H1 (cell line): ENCODE data around the gene RPS6KB2. TPM values are rescaled to one million over a fixed set of nuclear protein-coding genes. Genes with fewer than 3 reads are reported as not detected.

Source experiments
- CTCF ChIA-PET: fragments of 300-600 bp; sonication (Branson Sonifier 250); formaldehyde crosslinking; loops from one replicate; lab custom pipeline; 2021; ENCODE audit not compliant: partially characterized antibody; lab: Charles Lee
- POLR2A ChIA-PET: fragments of 300-600 bp; sonication (Branson Sonifier 250); formaldehyde crosslinking; loops from one replicate; lab custom pipeline; 2021; ENCODE audit warnings: inconsistent platforms; ENCODE audit not compliant: partially characterized antibody; lab: Charles Lee
- DNase-seq, 2 experiments: peaks; one replicate each; pipeline versions ENCODE4 v3.0.0 to v3.0.0-alpha.2; 2010 to 2022; ENCODE audit warnings: low spot score in 2 of 2, low read depth in 1 of 2, mixed read lengths in 1 of 2
- FAIRE-seq: peaks from 2 replicates; lab custom pipeline; 2011; peaks lifted over from hg19 to GRCh38; lab: Jason Lieb, UNC
- H2AFZ ChIP-seq: 2 replicates; pipeline ENCODE4 v1.8.1; 2012; ENCODE audit warnings: low read length, inconsistent platforms
- H2AK5ac ChIP-seq: 2 replicates; pipeline ENCODE4 v1.6.1; 2013; ENCODE audit warnings: low read depth, low read length
- H2BK120ac ChIP-seq: replicated peaks from 2 replicates; pipeline ENCODE3; 2013; ENCODE audit warnings: low read depth, low read length, inconsistent platforms
- H2BK12ac ChIP-seq: 2 replicates; pipeline ENCODE4 v1.6.1; 2013; ENCODE audit warnings: low read depth, low read length
- H2BK15ac ChIP-seq: 2 replicates; pipeline ENCODE4 v1.6.1; 2013; ENCODE audit warnings: low read length
- H2BK20ac ChIP-seq: 2 replicates; pipeline ENCODE4 v1.6.1; 2013; ENCODE audit warnings: low read length
- H2BK5ac ChIP-seq: 2 replicates; pipeline ENCODE4 v1.6.1; 2013; ENCODE audit warnings: low read depth, low read length
- H3K14ac ChIP-seq: 2 replicates; pipeline ENCODE4 v1.6.1; 2013; ENCODE audit warnings: inconsistent platforms; ENCODE audit not compliant: insufficient read length
- H3K18ac ChIP-seq: 2 replicates; pipeline ENCODE4 v1.6.1; 2013; ENCODE audit warnings: low read length; ENCODE audit errors: extremely low read depth
- H3K23ac ChIP-seq: 2 replicates; pipeline ENCODE4 v1.6.1; 2013; ENCODE audit warnings: inconsistent platforms; ENCODE audit not compliant: insufficient read length
- H3K23me2 ChIP-seq: 2 replicates; pipeline ENCODE4 v1.6.1; 2013; ENCODE audit warnings: low read depth, low read length
- H3K27ac ChIP-seq: 2 replicates; pipeline ENCODE4 v1.6.1; 2011; ENCODE audit warnings: low read depth, low read length, inconsistent platforms
- H3K27me3 ChIP-seq, 4 experiments: replicated peaks in 1 of 4; 1 replicate in 1 of 4; 2 replicates in 3 of 4; pipeline versions ENCODE4 v1.6.1 to v1.8.1; 2011 to 2013; ENCODE audit warnings: low read length in 3 of 4, mild to moderate bottlenecking in 3 of 4, inconsistent platforms in 2 of 4, mixed read lengths in 2 of 4, moderate library complexity in 1 of 4; ENCODE audit not compliant: control insufficient read depth in 3 of 4, insufficient read depth in 3 of 4; ENCODE audit errors: extremely low read depth in 1 of 4
- H3K36me3 ChIP-seq, 4 experiments: 2 replicates each; pipeline versions ENCODE4 v1.6.1 to v1.8.1; 2011 to 2013; ENCODE audit warnings: mild to moderate bottlenecking in 4 of 4, low read length in 3 of 4, moderate library complexity in 2 of 4, control low read depth in 1 of 4, inconsistent platforms in 1 of 4; ENCODE audit not compliant: insufficient read depth in 4 of 4, control insufficient read depth in 2 of 4
- H3K4ac ChIP-seq: replicated peaks from 2 replicates; pipeline ENCODE3; 2013; ENCODE audit warnings: low read length, low read depth, mixed read lengths, inconsistent platforms; ENCODE audit not compliant: insufficient read length
- H3K4me1 ChIP-seq, 4 experiments: replicated peaks in 1 of 4; 1 replicate in 1 of 4; 2 replicates in 3 of 4; pipeline versions ENCODE4 v1.6.1 to v1.8.1; 2011 to 2013; ENCODE audit warnings: low read length in 3 of 4, inconsistent platforms in 2 of 4, mixed read lengths in 1 of 4; ENCODE audit not compliant: insufficient read depth in 4 of 4, control insufficient read depth in 3 of 4
- H3K4me2 ChIP-seq, 2 experiments: 2 replicates each; pipeline versions ENCODE4 v1.6.1 to v1.8.1; 2011 to 2013; ENCODE audit warnings: low read depth in 2 of 2, low read length in 2 of 2, control low read depth in 1 of 2, inconsistent platforms in 1 of 2, mild to moderate bottlenecking in 1 of 2; ENCODE audit not compliant: insufficient read depth in 1 of 2
- H3K4me3 ChIP-seq, 4 experiments: fragments of 200-600, 300-600 bp in 1 of 4; sonication (generic), shearing (Covaris generic), sonication (Bioruptor Twin) in 1 of 4; 2 replicates each; pipeline versions ENCODE4 v1.5.1 to v1.8.1; 2011 to 2016; ENCODE audit warnings: low read length in 4 of 4, low read depth in 3 of 4, control low read depth in 2 of 4, inconsistent platforms in 2 of 4, mild to moderate bottlenecking in 2 of 4, mixed read lengths in 1 of 4, moderate library complexity in 1 of 4; ENCODE audit not compliant: insufficient read depth in 2 of 4; ENCODE audit errors: extremely low read depth in 1 of 4
- H3K56ac ChIP-seq: replicated peaks from 2 replicates; pipeline ENCODE3; 2013; ENCODE audit warnings: low read depth, mild to moderate bottlenecking, mixed read lengths, low read length, inconsistent platforms; ENCODE audit not compliant: insufficient read length
- H3K79me1 ChIP-seq: 2 replicates; pipeline ENCODE4 v1.6.1; 2013; ENCODE audit warnings: low read depth, low read length, control low read depth
- H3K79me2 ChIP-seq, 2 experiments: 2 replicates each; pipeline versions ENCODE4 v1.6.1 to v1.8.1; 2012 to 2013; ENCODE audit warnings: low read length in 2 of 2, mild to moderate bottlenecking in 2 of 2, inconsistent platforms in 1 of 2; ENCODE audit not compliant: insufficient read depth in 2 of 2, control insufficient read depth in 1 of 2
- H3K9ac ChIP-seq, 4 experiments: replicated peaks in 1 of 4; 1 replicate in 1 of 4; 2 replicates in 3 of 4; pipeline versions ENCODE4 v1.6.1 to v1.8.1; 2011 to 2013; ENCODE audit warnings: low read depth in 3 of 4, low read length in 3 of 4, control low read depth in 2 of 4, mild to moderate bottlenecking in 2 of 4, moderate library complexity in 2 of 4, inconsistent platforms in 1 of 4; ENCODE audit errors: extremely low read depth in 1 of 4
- H3K9me3 ChIP-seq, 2 experiments: 2 replicates each; pipeline versions ENCODE4 v1.6.1 to v1.8.1; 2012 to 2013; ENCODE audit warnings: mild to moderate bottlenecking in 2 of 2, moderate library complexity in 2 of 2, control low read depth in 1 of 2, inconsistent platforms in 1 of 2, low read depth in 1 of 2, low read length in 1 of 2, mixed read lengths in 1 of 2; ENCODE audit not compliant: insufficient read depth in 2 of 2
- H4K20me1 ChIP-seq, 2 experiments: replicated peaks in 1 of 2; 2 replicates each; pipeline versions ENCODE3 to v1.8.1; 2011 to 2013; ENCODE audit warnings: inconsistent platforms in 2 of 2, low read length in 2 of 2, mild to moderate bottlenecking in 1 of 2; ENCODE audit not compliant: insufficient read depth in 2 of 2, control insufficient read depth in 1 of 2
- H4K5ac ChIP-seq: 2 replicates; pipeline ENCODE4 v1.6.1; 2013; ENCODE audit warnings: low read length, low read depth, mixed read lengths, inconsistent platforms; ENCODE audit not compliant: insufficient read length
- H4K8ac ChIP-seq: 2 replicates; pipeline ENCODE4 v1.8.0; 2013; ENCODE audit warnings: mild to moderate bottlenecking, moderate library complexity, low read length, inconsistent platforms; ENCODE audit not compliant: insufficient read depth; ENCODE audit errors: extremely low read depth
- H4K91ac ChIP-seq: replicated peaks from 2 replicates; pipeline ENCODE3; 2013; ENCODE audit warnings: low read length, mixed read lengths, inconsistent platforms; ENCODE audit not compliant: insufficient read length
- CTCF ChIP-seq, 3 experiments: IDR thresholded peaks; 1 replicate in 2 of 3; 2 replicates in 1 of 3; pipeline versions ENCODE4 v1.5.1 to v1.6.1; 2011; ENCODE audit warnings: low read length in 3 of 3, mild to moderate bottlenecking in 3 of 3, inconsistent platforms in 2 of 3, low read depth in 1 of 3, moderate library complexity in 1 of 3; ENCODE audit not compliant: insufficient read depth in 1 of 3; ENCODE audit errors: control extremely low read depth in 1 of 3
- POLR2A ChIP-seq, 2 experiments: IDR thresholded peaks; 1 replicate in 1 of 2; 2 replicates in 1 of 2; pipeline ENCODE4 v1.6.1; 2011; ENCODE audit warnings: low read depth in 2 of 2, low read length in 2 of 2, mild to moderate bottlenecking in 2 of 2; ENCODE audit errors: control extremely low read depth in 1 of 2
- SIRT6 ChIP-seq: IDR thresholded peaks from one replicate; pipeline ENCODE4 v1.7.1; 2012; ENCODE audit warnings: low read length, inconsistent platforms
- TEAD4 ChIP-seq: IDR thresholded peaks from 2 replicates; pipeline ENCODE4 v1.6.1; 2012; ENCODE audit warnings: low read depth, low read length, inconsistent platforms, mixed read lengths
- USF2 ChIP-seq: IDR thresholded peaks from 2 replicates; pipeline ENCODE4 v1.6.1; 2011; ENCODE audit warnings: low read length, improper control_type of control experiment
- WGBS, 2 experiments: shearing (Covaris generic) in 1 of 2; methylation state at CpG; one replicate each; pipeline versions ENCODE4 v1.1.6 to v1.1.7; 2013 to 2015; ENCODE audit warnings: low lambda C conversion rate in 2 of 2, mixed read lengths in 2 of 2, inconsistent platforms in 1 of 2, low coverage in 1 of 2, missing lambda C conversion rate in 1 of 2; ENCODE audit not compliant: insufficient replicate concordance in 2 of 2, insufficient coverage in 1 of 2, insufficient read length in 1 of 2; ENCODE audit errors: extremely low coverage in 1 of 2, missing lambda C conversion rate in 1 of 2; 5-methylcytosine and 5-hydroxymethylcytosine counted together
- polyA plus RNA-seq, 7 experiments: library from polyadenylated mRNA; depleted of rRNA in 3 of 7; stranded (reverse) in 5 of 7; unstranded in 2 of 7; fragments of >200 nt in 5 of 7; fragments of 200-250 nt in 2 of 7; gene quantifications; 1 replicate in 5 of 7; 2 replicates in 1 of 7; 4 replicates in 1 of 7; pipeline versions ENCODE4 v1.2.1 to v1.2.3, GENCODE V29; 2011 to 2013; ENCODE audit warnings: missing spikeins in 2 of 7, mixed read lengths in 2 of 7
- total RNA-seq: library from RNA; stranded (reverse); fragmentation: NEBNext Ultra II Directional; extraction: Animal tissue kit (Norgen Biotek cat#: 25700); gene quantifications from 2 replicates; pipeline ENCODE4 v1.2.1, GENCODE V29; 2021
- TF ChIP-seq, protein P1 (sequence below): IDR thresholded peaks from 2 replicates; pipeline ENCODE4 v1.6.1; 2011; ENCODE audit warnings: low read depth, mild to moderate bottlenecking, low read length; ENCODE audit not compliant: insufficient read depth

RPS6KB2 gene
- total and polyA plus RNA-seq, 2 of the 8 experiments (the other 6 are each of a cell fraction or from before 2014, with no cell fraction given), result 41.0 to 47.1 TPM

- Histone ChIP-seq H3K4me3 (peak within 1 kb of the TSS in 1 of 4 experiments; percentile 26; a peak in 1 of 8 replicates), H3K27me3 (no peaks in the 10 kb centered on the region), H2BK5ac (peak within 1 kb of the TSS; percentile 87), H3K9ac (no peak within 1 kb of the TSS; a peak in 1 of 7 replicates), H3K4ac (no peak within 1 kb of the TSS), H4K91ac (peak within 1 kb of the TSS; percentile 88), H3K14ac (no peak within 1 kb of the TSS), H3K27ac (peak within 1 kb of the TSS; percentile 80; the same call in 1 of the 2 replicates)
- ChIA-PET CTCF (interaction anchor here (0.6 to 1.8 kb wide), 6 partner anchors 19 to 55 kb away, joined by 3 to 5 read pairs (median 3); no protein-coding TSS in a partner anchor), POLR2A (interaction anchor here (1.0 to 12.5 kb wide), 20 partner anchors 9 to 84 kb away, joined by 3 to 104 read pairs (median 6); partner anchors contain the start of genes CABP4, CARNS1, GPR152 and PPP1CA)
- no peak for FAIRE-seq
- no peak for TF ChIP-seq POLR2A (IDR thresholded peaks at IDR 0.05; ENCODE audit: control extremely low read depth in 1 of 2, low read depth in 2 of 2, low read length in 2 of 2)
- TF ChIP-seq, protein P1, sequence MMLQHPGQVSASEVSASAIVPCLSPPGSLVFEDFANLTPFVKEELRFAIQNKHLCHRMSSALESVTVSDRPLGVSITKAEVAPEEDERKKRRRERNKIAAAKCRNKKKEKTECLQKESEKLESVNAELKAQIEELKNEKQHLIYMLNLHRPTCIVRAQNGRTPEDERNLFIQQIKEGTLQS, result no peak
- peak; percentile 16; the same call in 1 of the 2 replicates for TF ChIP-seq TEAD4
- no peak for TF ChIP-seq SIRT6
- no peak for TF ChIP-seq CTCF (IDR thresholded peaks at IDR 0.05; ENCODE audit: control extremely low read depth in 1 of 3, insufficient read depth in 1 of 3, low read depth in 1 of 3, low read length in 3 of 3)
- no peak for TF ChIP-seq USF2
- TF ChIP-seq, all 59 proteins: peak for 1
- no peaks in the 10 kb centered on the region for H3K79me1 ChIP-seq
- no peak within 1 kb of the TSS for H2AFZ ChIP-seq
- H3K79me2 ChIP-seq, result no peaks in the 10 kb centered on the region
- H2BK120ac ChIP-seq, result no peak within 1 kb of the TSS
- H3K23ac ChIP-seq, result no peak within 1 kb of the TSS
- H3K56ac ChIP-seq, result no peak within 1 kb of the TSS
- peak in 1 of 2 experiments; percentile 38 for DNase-seq
- peak within 1 kb of the TSS; percentile 51; the same call in 1 of the 2 replicates for H4K8ac ChIP-seq
- H3K4me1 ChIP-seq, result peaks cover 0 to 18% (median 14%) of the 10 kb centered on the region in 4 experiments; a peak in 6 of 7 replicates
- H4K20me1 ChIP-seq, result peaks cover 2 to 26% of the 10 kb centered on the region in 2 experiments
- 0 out of 2 replicates have a peak within 1 kb of the TSS, but pooled peaks have one; percentile 33 for H2BK12ac ChIP-seq
- no peaks in the 10 kb centered on the region for H3K23me2 ChIP-seq
- H2AK5ac ChIP-seq, result peak within 1 kb of the TSS; percentile 82; the same call in 1 of the 2 replicates
- H3K18ac ChIP-seq, result peak within 1 kb of the TSS; percentile 13
- H3K4me2 ChIP-seq, result peak within 1 kb of the TSS; percentile 5 to 62; a peak in 3 of 4 replicates
- peak within 1 kb of the TSS; percentile 57 for H4K5ac ChIP-seq
- H3K9me3 ChIP-seq, result no peaks in the 10 kb centered on the region
- H2BK20ac ChIP-seq, result 0 out of 2 replicates have a peak within 1 kb of the TSS, but pooled peaks have one; percentile 7
- peaks cover 8 to 34% (median 18%) of the 10 kb centered on the region in 4 experiments for H3K36me3 ChIP-seq
- WGBS, 2 experiments, result 83% methylated on average over 13 of the region's 26 CpGs; no CpG with 5 or more reads in 1 of the 2 experiments
- H2BK15ac ChIP-seq, result 0 out of 2 replicates have a peak within 1 kb of the TSS, but pooled peaks have one; percentile 46
Measured at GRCh38 chr11:67437082-67437808, 9.0 kb downstream of the RPS6KB2 start, which contains the start of gene PTPRCAP. Gene PTPRCAP, minus strand, starts transcription at chr11:67437682. Its CDS starts 63 bp downstream, at chr11:67437619.
